ENCODE results near the gene ZP1. TPM values are rescaled to one million over a fixed set of nuclear protein-coding genes. Genes with fewer than 3 reads are reported as not detected.

Gene ZP1
- total and polyA plus RNA-seq, 3 donors from 2014 or later = 3.5 to 11.2 (median 4.0) TPM

GRCh38 chr11:60834742-60835533 lies 32.4 kb upstream of the ZP1 start:
- Histone ChIP-seq H3K4me3 (no peak overlapping the region), H3K9me3 (no peaks in the 10 kb centered on the region), H3K36me3 (ENCODE audit: low read depth, missing control alignments) (no peaks in the 10 kb centered on the region), H3K4me1 (peaks cover 4% of the 10 kb centered on the region), H3K27me3 (no peaks in the 10 kb centered on the region), H3K27ac (no peak overlapping the region)
- 62 to 83% methylated on average over 7 of the region's 7 CpGs for WGBS, 2 donors
- no peak for TF ChIP-seq CTCF (IDR thresholded peaks at IDR 0.05)
- TF ChIP-seq POLR2A (IDR thresholded peaks at IDR 0.05) = no peak
- no peak for DNase-seq
- intact Hi-C loops (cut with DNase I; ENCODE audit: low total_unique reads) = loop anchor here (5.0 kb wide), 1 partner anchor 62 kb away; no protein-coding TSS in a partner anchor

- Histone ChIP-seq H3K27ac (no peak overlapping the region), H3K4me3 (no peak overlapping the region), H3K27me3 (no peaks in the 10 kb centered on the region), H3K36me3 (ENCODE audit: low read depth, missing control alignments) (no peaks in the 10 kb centered on the region), H3K4me1 (peaks cover 9% of the 10 kb centered on the region), H3K9me3 (no peaks in the 10 kb centered on the region)
- no peak for DNase-seq
- intact Hi-C loops (cut with DNase I; ENCODE audit: low total_unique reads) = loop anchor here (5.0 kb wide), 1 partner anchor 62 kb away; no protein-coding TSS in a partner anchor
- 74 to 90% methylated on average over 3 of the region's 3 CpGs for WGBS, 2 donors
- TF ChIP-seq POLR2A (IDR thresholded peaks at IDR 0.05) = no peak
- TF ChIP-seq CTCF (IDR thresholded peaks at IDR 0.05) = no peak
Measured at GRCh38 chr11:60835534-60835846, 31.9 kb upstream of the ZP1 start.

- DNase-seq = no peak
- no peaks in the 10 kb centered on the region for H3K27me3 ChIP-seq
- H3K9me3 ChIP-seq = no peaks in the 10 kb centered on the region
- WGBS, 2 donors = 83 to 84% methylated on average over 8 to 9 of the region's 9 CpGs
- H3K36me3 ChIP-seq (ENCODE audit: low read depth, missing control alignments) = no peaks in the 10 kb centered on the region
- peaks cover 14% of the 10 kb centered on the region for H3K4me1 ChIP-seq
- no peak for TF ChIP-seq POLR2A (IDR thresholded peaks at IDR 0.05)
- no peak overlapping the region for H3K27ac ChIP-seq
- no peak overlapping the region for H3K4me3 ChIP-seq
- intact Hi-C loops (cut with DNase I; ENCODE audit: low total_unique reads) = loop anchor here (5.0 kb wide), 1 partner anchor 60 kb away; no protein-coding TSS in a partner anchor
Measured at GRCh38 chr11:60836866-60837515, 30.4 kb upstream of the ZP1 start.

- WGBS, 2 donors = 78 to 81% methylated on average over 7 of the region's 7 CpGs
- intact Hi-C loops (cut with DNase I; ENCODE audit: low total_unique reads) = loop anchor here (5.0 kb wide), 1 partner anchor 59 kb away; no protein-coding TSS in a partner anchor
- no peak for TF ChIP-seq POLR2A (IDR thresholded peaks at IDR 0.05)
- TF ChIP-seq CTCF (IDR thresholded peaks at IDR 0.05) = no peak
- H3K4me1 ChIP-seq = peaks cover 20% of the 10 kb centered on the region
- H3K9me3 ChIP-seq = no peaks in the 10 kb centered on the region
- no peak overlapping the region for H3K27ac ChIP-seq
- no peaks in the 10 kb centered on the region for H3K27me3 ChIP-seq
- no peaks in the 10 kb centered on the region for H3K36me3 ChIP-seq (ENCODE audit: low read depth, missing control alignments)
- H3K4me3 ChIP-seq = no peak overlapping the region
- DNase-seq = no peak
Measured at GRCh38 chr11:60838132-60838531, 29.2 kb upstream of the ZP1 start.

Data from testis (tissue), 3 donors.